ENCODE measurements around the gene RAI2.

The RAI2 gene

DNA sequence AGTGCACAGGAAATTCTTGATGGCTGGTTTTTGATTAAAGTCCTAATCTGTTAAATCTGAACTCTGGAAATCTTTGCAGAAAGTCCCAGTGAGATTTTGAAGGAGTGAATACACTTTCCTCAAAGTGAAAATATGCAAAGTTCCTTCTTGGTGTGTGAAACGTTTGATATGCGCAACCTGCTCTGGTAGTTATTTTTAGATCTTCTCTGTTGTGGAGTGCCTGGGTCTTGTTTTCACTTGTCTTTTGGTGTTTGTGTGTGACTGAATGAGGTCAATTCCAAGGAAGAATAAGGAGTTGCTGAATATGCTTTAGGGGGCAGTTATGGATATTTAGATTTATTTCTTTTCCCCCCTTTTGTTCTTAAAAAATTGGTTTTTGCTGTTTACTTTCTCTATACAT is 82.1 kb downstream of the RAI2 start:
- DNase-seq, result no peak

GRCh38 chrX:17774053-17774452 is 87.0 kb downstream of the RAI2 start:
- no peak for DNase-seq

GRCh38 chrX:17773221-17773876 is 87.7 kb downstream of the RAI2 start:
- no peak for DNase-seq

- DNase-seq, result no peak
These were observed 91.3 kb downstream of the RAI2 start for GRCh38 chrX:17769701-17770269.

DNA sequence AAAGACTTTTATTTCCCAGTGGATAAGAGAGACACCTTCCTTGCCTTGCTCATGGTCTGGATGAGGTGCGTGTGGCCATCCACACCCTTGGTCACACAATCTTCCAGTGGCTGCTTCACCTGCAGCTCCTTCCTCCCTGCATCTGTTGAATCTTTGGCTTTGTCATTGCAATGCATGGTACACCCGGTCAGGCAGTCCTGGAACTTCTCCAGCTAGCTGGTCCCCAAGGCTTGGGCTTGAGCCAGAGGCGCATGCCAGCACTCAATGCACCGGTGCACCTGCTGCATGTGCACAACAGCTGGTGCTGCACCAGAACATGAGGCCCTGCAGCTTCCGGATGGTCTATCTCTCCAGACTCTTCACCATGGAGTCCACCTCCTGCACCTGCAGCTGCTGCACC is 92.1 kb downstream of the RAI2 start:
- no peak for DNase-seq

GRCh38 chrX:17767734-17768133 is 93.4 kb downstream of the RAI2 start:
- no peak for DNase-seq

DNA sequence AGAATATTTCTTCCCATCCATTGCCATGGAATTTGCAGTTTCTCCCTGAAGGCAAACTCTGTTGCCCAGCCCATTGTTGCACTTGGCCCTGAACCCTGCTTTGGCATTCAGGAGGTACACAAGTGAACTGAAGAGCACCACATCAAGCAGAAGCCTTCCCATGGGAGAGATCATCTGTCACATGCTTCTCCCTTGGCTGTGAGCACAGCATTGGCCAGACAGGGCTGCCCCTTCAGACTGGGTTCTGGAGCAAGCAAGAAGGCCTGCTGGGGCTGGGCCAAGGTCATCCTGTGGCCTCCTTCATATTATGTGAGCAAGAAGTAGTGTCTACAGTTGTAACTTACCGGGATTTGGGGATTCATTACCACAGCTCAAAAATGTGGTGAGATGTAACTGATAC is 101.1 kb downstream of the RAI2 start:
- no peak for DNase-seq

GRCh38 chrX:17758382-17758781 is 102.7 kb downstream of the RAI2 start:
- DNase-seq, result no peak

- no peak for DNase-seq
These were observed 110.7 kb downstream of the RAI2 start for GRCh38 chrX:17750436-17750835.
